HG02943 (cell line): ENCODE data around the gene PRR33.
"Not testable (repeated sequence)": the region's sequence is repeated elsewhere in the genome, so short reads cannot be mapped to it uniquely, and the experiment has no call there.

ENCODE experiments used
- ATAC-seq: cut with Tn5 transposase; IDR thresholded peaks from one replicate; pipeline ENCODE4 v1.9.1; 2021; ENCODE audit warnings: mild to moderate bottlenecking, low read depth, moderate library complexity; ENCODE audit not compliant: unreplicated experiment

Gene PRR33

GRCh38 chr11:1890856-1891830 lies 552 bp downstream of the PRR33 start:
- ATAC-seq, result no peak

DNA sequence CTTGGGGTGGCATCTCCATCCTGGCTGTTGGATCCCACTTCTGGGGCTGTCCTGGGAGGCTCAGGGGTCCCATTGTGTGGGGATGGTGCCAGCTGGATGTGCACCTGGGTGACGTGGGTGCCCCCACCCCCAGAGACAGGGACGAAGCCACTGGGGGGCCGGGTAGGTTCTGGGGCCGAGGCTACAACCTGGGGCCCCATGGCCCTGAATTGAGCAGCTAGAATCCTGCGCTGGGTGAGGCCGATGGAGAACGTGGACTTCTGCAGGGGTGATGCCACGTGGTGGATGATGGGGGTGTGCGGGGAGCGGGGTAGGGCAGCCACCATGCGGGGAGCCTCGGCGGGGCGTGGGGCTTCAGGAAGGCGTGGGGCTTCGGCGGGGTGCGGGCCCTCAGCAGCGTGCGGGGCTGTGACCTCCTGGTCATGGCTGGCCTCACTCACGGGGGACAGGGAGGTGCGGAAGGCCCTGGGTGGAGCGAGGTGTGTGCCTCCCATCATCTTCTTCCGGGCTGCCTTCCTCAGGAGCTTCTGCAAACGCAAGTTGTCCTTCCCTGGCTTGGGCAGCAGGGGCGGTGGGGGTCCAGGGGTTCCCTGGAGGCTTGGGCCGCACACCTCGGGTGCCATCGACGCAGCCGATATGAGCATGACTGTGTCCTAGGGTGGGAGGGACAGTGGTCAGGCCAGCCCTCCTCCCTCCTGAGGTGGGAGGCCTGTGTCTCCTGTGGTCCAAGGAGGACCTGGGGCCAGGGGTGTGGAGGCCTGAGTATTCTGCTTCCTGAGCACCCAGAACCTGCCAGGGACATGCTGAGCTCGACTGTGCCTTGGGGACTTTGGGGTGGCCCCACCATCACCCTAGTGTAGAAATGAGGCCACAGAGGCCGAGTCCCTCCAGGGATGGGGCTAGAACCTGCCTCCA lies 1.5 kb downstream of the PRR33 start:
- no peak for ATAC-seq

- ATAC-seq, result no peak
These were observed 2.3 kb downstream of the PRR33 start for GRCh38 chr11:1889224-1889930.

GRCh38 chr11:1888811-1889210 lies 2.9 kb downstream of the PRR33 start:
- ATAC-seq, result no peak

- ATAC-seq, result no peak
These were observed 3.3 kb downstream of the PRR33 start for GRCh38 chr11:1888347-1888753.

DNA sequence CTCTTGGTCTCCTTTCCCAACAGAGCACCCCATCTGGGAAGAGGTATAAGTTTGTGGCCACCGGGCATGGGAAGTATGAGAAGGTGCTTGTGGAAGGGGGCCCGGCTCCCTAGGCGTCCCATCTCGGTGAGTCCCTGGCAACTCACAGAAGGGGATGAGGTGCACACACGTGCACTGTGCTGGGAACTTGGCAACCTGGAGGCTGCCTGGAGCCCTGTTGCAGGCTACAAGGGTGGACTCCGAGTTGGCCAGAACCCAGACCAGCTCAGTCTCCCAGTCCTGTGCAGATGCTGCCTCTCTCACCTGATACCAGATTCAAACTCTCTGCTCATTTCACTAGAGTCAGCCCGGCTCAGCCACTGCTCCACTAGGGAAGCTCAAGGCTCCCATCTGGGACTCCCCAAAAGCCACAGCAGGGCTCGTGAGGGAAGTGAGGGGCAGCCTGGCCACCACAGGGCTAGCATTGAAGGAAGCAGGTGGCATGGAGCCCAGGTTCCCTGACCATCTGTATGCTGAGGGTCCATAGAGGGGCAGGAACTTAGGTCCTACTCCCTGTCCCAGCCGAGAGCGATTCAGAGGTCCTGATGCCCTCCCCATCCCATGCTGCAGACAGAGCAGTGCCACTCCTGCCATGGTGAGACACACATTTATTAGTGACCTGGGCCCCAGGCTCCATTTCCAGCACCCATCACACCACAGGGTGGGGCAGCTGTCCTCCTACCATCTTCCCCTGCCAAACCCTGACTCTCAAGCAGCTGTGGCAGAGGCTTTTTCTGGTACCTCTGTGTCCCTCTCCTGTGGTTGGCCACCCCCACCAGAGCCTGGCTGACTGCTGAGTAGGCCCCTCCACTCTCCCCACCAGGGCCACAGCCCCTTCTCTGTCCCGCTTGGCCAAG lies 4.0 kb downstream of the PRR33 start:
- no peak for ATAC-seq

- not testable (repeated sequence) for ATAC-seq
These were observed 5.1 kb downstream of the PRR33 start for GRCh38 chr11:1886551-1886950.

DNA sequence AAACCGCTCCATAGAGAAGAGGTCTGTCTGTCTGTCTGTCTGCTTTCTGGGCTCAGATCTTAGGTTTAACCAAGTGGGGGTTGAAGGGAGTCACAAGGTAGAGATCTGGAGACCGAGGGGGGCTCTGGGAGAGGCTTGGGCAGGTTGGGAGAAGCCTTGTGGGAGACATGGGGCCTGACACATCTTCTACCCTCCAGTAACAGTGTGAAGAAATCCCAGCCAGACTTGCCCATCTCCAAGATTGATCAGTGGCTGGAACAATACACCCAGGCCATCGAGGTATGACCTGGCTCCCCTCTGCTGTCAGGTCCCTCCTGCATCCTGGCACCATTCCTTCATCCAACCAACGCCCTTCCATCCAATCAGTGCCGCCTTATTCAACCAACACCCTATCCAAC lies 7.4 kb downstream of the PRR33 start:
- ATAC-seq, result no peak

DNA sequence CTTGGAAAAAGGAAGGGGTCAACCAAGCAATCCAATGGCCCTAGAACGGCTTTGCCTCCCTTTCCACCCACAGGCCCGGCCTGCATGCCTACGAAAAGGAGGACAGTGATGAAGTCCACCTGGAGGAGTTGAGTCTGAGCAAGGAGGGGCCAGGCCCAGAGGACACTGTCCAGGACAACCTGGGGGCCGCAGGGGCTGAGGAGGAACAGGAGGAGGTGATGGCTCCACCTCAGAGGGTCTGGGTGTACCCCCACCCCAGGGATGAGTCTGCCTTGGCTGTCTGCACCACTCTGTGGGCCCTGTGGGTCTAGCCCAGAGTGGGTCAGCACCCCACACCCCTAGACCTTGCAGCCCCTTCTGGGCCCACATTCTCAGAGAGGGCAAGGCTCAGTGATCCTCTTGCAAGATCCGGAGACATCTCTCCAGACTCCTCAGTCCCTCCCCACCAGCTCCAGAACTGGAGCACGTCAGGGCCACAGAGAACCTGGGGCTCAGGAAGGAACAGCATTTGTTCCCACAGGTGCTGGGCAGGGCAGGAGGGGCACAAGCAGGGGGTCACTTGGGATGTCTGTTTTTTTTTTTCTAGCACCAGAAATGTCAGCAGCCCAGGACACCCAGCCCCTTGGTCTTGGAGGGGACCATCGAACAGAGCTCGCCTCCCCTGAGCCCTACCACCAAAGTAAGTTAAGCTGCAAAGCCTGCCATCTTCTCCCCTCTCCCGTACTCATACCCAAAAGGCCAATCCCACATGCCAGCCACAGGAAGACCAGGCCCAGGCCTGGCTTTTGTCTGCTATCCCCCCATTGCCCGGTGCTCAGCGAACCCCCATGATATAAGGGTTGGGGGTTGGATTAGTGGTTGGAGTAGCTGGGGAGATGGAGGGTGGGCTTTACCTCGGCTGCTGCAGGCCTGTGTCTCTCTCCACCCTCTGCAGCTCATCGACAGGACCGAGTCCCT lies 8.1 kb downstream of the PRR33 start:
- ATAC-seq, result no peak

- ATAC-seq, result no peak
These were observed 9.1 kb downstream of the PRR33 start for GRCh38 chr11:1882265-1883238.

- ATAC-seq, result no peak
These were observed 10.0 kb downstream of the PRR33 start for GRCh38 chr11:1881442-1882264.

- ATAC-seq, result no peak
These were observed 10.8 kb downstream of the PRR33 start for GRCh38 chr11:1880746-1881441.

DNA sequence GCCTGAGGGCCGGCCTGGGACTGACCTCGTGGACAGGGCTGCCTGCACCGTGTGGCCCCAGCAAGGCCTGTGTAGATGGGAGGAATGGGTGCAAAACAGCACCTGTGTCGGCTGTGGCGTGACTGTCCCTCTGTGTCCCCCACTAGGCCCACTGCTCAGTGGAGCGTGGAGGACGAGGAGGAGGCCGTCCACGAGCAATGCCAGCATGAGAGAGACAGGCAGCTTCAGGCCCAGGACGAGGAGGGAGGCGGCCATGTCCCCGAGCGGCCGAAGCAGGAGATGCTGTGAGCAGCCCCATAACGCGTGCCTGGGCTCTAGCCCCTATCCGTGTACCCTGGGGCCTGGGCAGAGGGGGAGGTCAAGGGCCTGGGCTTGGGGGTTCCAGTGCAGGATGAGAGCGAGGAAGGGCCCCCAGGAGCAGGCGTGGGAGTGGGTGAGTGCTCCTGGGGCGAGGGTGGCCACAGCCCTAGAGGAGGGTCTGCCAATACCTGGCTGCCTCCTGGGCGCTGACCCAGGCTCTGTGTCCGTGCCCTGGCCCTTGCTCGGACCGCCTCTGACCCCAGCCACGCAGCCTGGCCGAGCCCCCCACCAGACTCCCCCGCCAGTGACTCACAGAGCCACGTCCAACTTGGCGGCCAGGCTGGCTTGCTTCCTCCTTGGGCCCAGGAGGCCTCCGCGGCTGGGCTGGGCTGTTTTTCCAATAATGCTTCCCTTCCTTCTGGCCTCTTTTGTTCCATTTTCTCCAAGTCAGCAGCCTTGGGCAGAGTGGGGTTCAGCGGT lies 11.6 kb downstream of the PRR33 start:
- no peak for ATAC-seq

DNA sequence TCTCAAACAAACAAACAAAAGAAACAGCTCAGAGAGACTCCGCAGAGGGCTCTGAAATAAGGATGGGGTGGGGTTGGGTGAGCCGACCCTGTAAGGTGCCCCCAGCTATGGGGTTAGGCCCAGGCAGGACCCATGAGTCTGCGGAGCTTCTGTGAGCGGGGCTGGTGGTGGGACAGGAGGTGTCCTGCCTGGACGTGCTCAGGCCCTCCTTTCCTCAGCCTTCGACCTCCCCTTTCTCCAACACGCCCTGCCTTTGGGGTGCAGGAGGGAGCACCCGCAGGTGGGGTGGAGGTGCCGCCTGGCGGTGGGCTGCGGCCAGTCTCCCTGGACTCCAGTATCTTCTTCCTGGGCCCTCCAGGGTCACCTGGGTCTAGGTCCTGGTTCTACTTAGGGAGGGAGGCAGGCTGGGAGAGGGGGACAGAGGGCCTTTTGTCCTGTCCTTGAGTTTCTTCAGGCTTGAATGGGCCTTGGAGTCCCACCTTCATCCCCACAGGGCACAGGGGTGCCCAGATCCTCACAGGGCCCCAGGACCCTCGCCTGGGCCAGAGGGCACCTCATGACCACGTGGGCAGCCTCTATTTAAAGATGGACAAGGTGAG lies 12.3 kb downstream of the PRR33 start:
- ATAC-seq, result no peak
